NCI-H2107 treated with DMSO at 0.1 percent for 48 hours (cell line): ENCODE results near the gene PRPF19.

Source experiments
- DNase-seq: peaks from one replicate; lab custom pipeline; 2025; ENCODE audit not compliant: unreplicated experiment; lab: John Stamatoyannopoulos, UW

PRPF19 gene

DNA sequence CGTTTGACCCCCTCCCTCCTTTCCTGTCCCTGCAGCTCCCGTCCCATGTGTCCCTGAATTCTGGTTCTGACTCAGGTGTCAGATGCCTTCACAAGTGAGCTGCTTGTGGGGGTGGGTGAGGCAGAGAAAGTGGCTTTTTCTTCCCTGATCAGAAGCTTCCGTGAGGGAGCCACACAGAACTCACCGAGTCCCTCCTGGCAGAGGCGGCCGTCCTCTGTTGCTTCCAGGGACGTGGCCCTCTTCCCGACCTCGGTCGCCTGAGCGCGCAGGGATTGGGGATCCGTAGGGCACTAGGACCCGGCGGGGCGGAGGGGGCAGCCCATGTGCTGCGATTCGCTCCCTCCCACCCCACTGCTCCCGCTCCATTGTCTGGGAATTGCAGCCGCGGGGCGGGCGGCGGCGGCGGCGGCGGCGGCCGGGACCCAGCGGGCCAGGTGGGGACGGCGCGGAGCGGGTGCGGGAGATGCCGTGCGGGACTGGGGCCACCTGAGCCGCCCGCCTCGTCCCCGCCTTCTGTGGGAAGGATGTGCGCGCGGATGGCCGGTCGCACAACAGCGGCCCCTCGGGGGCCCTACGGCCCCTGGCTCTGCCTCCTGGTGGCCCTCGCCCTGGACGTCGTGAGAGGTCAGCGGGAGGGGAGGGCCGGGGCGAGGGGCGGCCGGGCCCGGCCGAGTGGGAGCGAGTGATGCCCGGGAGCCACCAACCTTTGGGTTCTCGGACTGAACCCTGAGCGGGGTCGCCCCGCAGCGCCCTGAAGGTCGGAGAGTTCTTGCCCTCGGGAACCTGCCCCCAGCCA lies 17.9 kb upstream of the PRPF19 start, which contains the start of gene TMEM132A:
TSS of gene TMEM132A (plus strand) at position 351 of the 796 bp plus-strand sequence. CDS start at position 525, 174 bp downstream.
- peak; percentile 41 for DNase-seq

GRCh38 chr11:60923800-60924109 lies 17.4 kb upstream of the PRPF19 start:
- no peak for DNase-seq

GRCh38 chr11:60923326-60923725 lies 16.9 kb upstream of the PRPF19 start:
- DNase-seq, result no peak

DNA sequence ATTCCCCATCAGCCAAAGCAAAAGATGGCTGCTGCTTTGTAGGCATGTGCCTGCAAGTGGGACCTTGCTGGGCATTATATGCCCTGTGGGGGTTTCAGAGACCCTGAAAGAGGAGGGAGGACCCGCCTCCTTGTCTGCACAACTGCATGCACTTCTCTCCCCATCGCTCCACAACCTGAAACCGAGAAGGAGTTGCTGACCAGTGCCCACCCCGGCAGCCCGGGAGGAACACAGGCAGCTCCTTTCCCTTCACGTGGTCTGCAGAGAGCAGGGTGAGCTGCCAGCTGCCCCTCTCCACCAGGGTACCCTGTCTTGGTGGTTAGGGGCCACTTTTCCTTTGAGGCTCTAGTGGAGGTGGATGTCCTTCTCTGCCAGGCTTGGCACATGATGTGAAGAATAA lies 16.5 kb upstream of the PRPF19 start:
- DNase-seq, result no peak

GRCh38 chr11:60921777-60922335 lies 15.5 kb upstream of the PRPF19 start:
- no peak for DNase-seq

- DNase-seq, result no peak
These were observed 14.9 kb upstream of the PRPF19 start for GRCh38 chr11:60921259-60921658.

- DNase-seq, result no peak
These were observed 13.6 kb upstream of the PRPF19 start for GRCh38 chr11:60919956-60920355.

DNA sequence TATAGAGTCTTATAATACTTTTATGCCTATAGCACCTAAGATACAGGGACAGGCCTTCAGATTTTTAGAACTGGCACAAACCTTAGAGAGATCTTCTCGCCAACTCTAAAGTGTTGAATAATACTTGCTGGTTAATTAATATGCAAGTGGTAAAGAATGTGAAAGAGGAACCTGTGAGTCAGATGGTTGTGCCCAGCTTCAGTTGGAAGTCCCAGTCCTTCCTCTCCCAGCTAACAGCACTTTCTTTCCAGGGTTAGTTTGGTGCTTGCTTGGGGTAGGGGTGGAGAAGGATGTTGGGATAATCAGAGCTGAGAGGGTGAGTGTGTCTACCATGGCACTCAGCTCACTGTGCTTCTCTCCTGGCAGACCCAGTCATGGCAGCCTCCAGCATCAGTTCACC lies 12.9 kb upstream of the PRPF19 start:
- no peak for DNase-seq

- DNase-seq, result no peak
These were observed 12.5 kb upstream of the PRPF19 start for GRCh38 chr11:60918939-60919265.

GRCh38 chr11:60918251-60918938 lies 12.0 kb upstream of the PRPF19 start:
- no peak for DNase-seq

GRCh38 chr11:60917267-60917666 lies 10.9 kb upstream of the PRPF19 start:
- no peak for DNase-seq

- DNase-seq, result no peak
These were observed 10.4 kb upstream of the PRPF19 start for GRCh38 chr11:60916669-60917206.

GRCh38 chr11:60915248-60915914 lies 9.0 kb upstream of the PRPF19 start:
- peak; percentile 56 for DNase-seq

- no peak for DNase-seq
These were observed 8.4 kb upstream of the PRPF19 start for GRCh38 chr11:60914633-60915247.

DNA sequence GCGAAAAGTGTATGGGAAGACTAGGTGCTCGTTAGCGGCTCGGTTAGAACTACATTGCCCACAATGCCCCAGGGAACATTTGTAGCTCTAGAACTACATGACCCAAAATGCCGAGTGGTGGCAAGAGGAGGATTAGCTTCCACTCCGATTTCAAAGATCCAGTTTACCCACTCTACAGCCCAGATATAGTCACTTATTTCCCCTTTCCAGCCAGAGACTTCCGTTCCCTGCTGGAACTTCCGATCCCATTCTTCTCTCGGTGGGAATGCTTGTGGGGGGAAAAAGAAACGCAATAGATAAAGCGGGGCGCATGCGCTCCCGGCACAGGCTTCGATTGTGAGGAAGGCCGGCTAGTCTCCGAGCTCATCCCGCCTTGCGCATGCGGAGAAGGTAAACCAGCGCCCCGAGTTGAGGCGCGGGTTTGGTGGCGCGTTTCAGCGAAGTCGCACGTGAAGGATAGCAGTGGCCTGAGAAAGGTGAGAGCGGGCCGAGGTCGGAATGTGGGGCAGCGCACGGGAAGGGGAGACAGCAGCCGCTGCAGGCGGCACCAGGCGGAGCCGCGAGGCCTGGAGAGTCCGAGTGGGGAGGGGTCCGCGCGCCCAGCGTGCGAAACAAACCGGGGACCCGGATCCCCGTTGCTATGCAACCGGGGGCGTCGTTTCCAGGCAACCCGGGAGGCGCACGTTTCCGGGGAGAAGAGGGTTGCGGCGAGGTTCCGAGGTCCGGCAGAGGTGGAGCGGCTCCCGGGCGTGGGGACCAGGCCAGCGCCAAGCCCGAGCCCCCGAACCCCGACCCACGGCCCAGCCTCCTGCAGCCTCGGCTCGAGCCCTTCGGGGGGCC lies 7.6 kb upstream of the PRPF19 start, which contains the start of gene TMEM109:
TSS of gene TMEM109 (plus strand) at position 366 of the 840 bp plus-strand sequence. CDS start 5,536 bp downstream, outside the sequence.
- peak; percentile 92 for DNase-seq

GRCh38 chr11:60912851-60913528 lies 6.6 kb upstream of the PRPF19 start:
- no peak for DNase-seq

GRCh38 chr11:60912223-60912850 lies 6.0 kb upstream of the PRPF19 start:
- no peak for DNase-seq

- DNase-seq, result no peak
These were observed 4.5 kb upstream of the PRPF19 start for GRCh38 chr11:60910711-60911380.
